Neural progenitor cell (in vitro differentiated cells): ENCODE measurements around the gene PCNX2.

Experiments
- EZH2 ChIP-seq: fragments of 200-600 bp; sonication (generic); IDR thresholded peaks from 2 replicates; pipeline ENCODE4 v1.6.1; 2017; ENCODE audit warnings: antibody characterized with exemption, mild to moderate bottlenecking, moderate library complexity
- EZH2phosphoT487 ChIP-seq: fragments of 200-600 bp; sonication (generic); IDR thresholded peaks from 2 replicates; pipeline ENCODE4 v1.6.1; 2017; ENCODE audit warnings: antibody characterized with exemption
- TF ChIP-seq, protein P1 (sequence below): fragments of 200-600 bp; sonication (generic); IDR thresholded peaks from 2 replicates; pipeline ENCODE4 v1.5.1; 2017; ENCODE audit warnings: antibody characterized with exemption, mild to moderate bottlenecking

DNA sequence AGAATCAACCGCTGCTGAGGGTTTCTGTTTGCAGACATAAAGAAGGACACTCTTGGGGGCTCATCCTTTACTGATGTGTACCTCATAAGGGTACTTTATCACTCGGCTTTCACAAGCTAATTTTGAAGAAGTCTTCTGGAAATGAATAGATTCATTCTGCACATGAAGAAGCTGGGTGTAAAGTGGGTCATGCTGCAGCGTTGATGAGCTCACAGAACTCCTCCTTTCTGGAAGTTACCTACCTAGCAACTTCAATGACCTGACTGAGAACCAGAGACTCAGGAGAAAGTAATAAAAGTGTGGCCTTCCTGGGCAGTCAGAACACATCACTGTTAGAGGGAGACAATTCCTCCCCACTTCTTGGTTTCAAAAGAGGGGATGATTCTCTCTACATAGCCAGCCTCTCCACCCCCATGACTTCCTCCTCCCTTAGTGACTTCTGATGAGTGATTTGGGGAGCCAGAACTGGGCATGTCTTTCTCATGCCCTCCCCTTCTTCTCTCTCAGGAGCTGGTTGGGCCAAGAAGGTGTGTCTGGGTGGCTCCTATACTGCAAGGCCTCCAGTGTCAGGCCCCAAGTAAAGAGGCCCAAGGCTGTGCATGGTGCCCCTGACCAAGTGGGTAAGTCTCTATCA lies 27.0 kb downstream of the PCNX2 start:
- TF ChIP-seq, protein P1, sequence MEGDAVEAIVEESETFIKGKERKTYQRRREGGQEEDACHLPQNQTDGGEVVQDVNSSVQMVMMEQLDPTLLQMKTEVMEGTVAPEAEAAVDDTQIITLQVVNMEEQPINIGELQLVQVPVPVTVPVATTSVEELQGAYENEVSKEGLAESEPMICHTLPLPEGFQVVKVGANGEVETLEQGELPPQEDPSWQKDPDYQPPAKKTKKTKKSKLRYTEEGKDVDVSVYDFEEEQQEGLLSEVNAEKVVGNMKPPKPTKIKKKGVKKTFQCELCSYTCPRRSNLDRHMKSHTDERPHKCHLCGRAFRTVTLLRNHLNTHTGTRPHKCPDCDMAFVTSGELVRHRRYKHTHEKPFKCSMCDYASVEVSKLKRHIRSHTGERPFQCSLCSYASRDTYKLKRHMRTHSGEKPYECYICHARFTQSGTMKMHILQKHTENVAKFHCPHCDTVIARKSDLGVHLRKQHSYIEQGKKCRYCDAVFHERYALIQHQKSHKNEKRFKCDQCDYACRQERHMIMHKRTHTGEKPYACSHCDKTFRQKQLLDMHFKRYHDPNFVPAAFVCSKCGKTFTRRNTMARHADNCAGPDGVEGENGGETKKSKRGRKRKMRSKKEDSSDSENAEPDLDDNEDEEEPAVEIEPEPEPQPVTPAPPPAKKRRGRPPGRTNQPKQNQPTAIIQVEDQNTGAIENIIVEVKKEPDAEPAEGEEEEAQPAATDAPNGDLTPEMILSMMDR = no peak
- no peak for TF ChIP-seq EZH2
- TF ChIP-seq EZH2phosphoT487 = no peak
